Trophoblast cell (in vitro differentiated cells and primary cell): ENCODE measurements around the gene SH3BP4.

Experiments
- DNase-seq, 2 donors: peaks; one replicate each; pipeline ENCODE4 v3.0.0-alpha.2; 2016
- H2AFZ ChIP-seq: 2 replicates; pipeline ENCODE4 v1.6.1; 2013; ENCODE audit warnings: low read length, moderate library complexity, mild to moderate bottlenecking; ENCODE audit not compliant: insufficient read depth, poor library complexity
- H2AK5ac ChIP-seq: 2 replicates; pipeline ENCODE4 v1.6.1; 2013; ENCODE audit warnings: mild to moderate bottlenecking, low read length
- H2BK120ac ChIP-seq: 2 replicates; pipeline ENCODE4 v1.6.1; 2013; ENCODE audit warnings: low read length, mild to moderate bottlenecking, moderate library complexity; ENCODE audit not compliant: insufficient read depth, poor library complexity
- H2BK12ac ChIP-seq: 2 replicates; pipeline ENCODE4 v1.6.1; 2013; ENCODE audit warnings: mild to moderate bottlenecking, low read length, moderate library complexity
- H2BK5ac ChIP-seq: 2 replicates; pipeline ENCODE4 v1.6.1; 2013; ENCODE audit warnings: low read length, low read depth, moderate library complexity, mild to moderate bottlenecking; ENCODE audit not compliant: poor library complexity
- H3K14ac ChIP-seq: 2 replicates; pipeline ENCODE4 v1.6.1; 2013; ENCODE audit warnings: mild to moderate bottlenecking, low read length
- H3K18ac ChIP-seq: 2 replicates; pipeline ENCODE4 v1.6.1; 2013; ENCODE audit warnings: mild to moderate bottlenecking, low read length
- H3K23ac ChIP-seq: 2 replicates; pipeline ENCODE4 v1.6.1; 2013; ENCODE audit warnings: low read length
- H3K27ac ChIP-seq: 2 replicates; pipeline ENCODE4 v1.5.1; 2013; ENCODE audit warnings: low read depth, mild to moderate bottlenecking, inconsistent platforms, low read length, moderate library complexity
- H3K27me3 ChIP-seq: 2 replicates; pipeline ENCODE4 v1.6.1; 2013; ENCODE audit warnings: inconsistent platforms, mild to moderate bottlenecking, low read length, moderate library complexity; ENCODE audit not compliant: insufficient read depth
- H3K36me3 ChIP-seq, 2 experiments: 1 replicate in 1 of 2; 2 replicates in 1 of 2; pipeline ENCODE4 v1.6.1; 2013; ENCODE audit warnings: low read length in 2 of 2, mild to moderate bottlenecking in 2 of 2, moderate library complexity in 1 of 2; ENCODE audit not compliant: insufficient read depth in 2 of 2, control insufficient read depth in 1 of 2
- H3K4ac ChIP-seq: 2 replicates; pipeline ENCODE4 v1.6.1; 2013; ENCODE audit warnings: low read depth, mild to moderate bottlenecking, low read length, moderate library complexity
- H3K4me1 ChIP-seq, 2 experiments: 1 replicate in 1 of 2; 2 replicates in 1 of 2; pipeline ENCODE4 v1.6.1; 2013; ENCODE audit warnings: low read length in 2 of 2, mild to moderate bottlenecking in 2 of 2, moderate library complexity in 1 of 2; ENCODE audit not compliant: insufficient read depth in 2 of 2, control insufficient read depth in 1 of 2
- H3K4me2 ChIP-seq: 2 replicates; pipeline ENCODE4 v1.6.1; 2013; ENCODE audit warnings: inconsistent platforms, mild to moderate bottlenecking, low read length, moderate library complexity
- H3K4me3 ChIP-seq: 2 replicates; pipeline ENCODE4 v1.5.1; 2013; ENCODE audit warnings: mild to moderate bottlenecking, low read depth, low read length, inconsistent platforms
- H3K79me1 ChIP-seq: one replicate; pipeline ENCODE4 v1.6.1; 2013; ENCODE audit warnings: low read length
- H3K79me2 ChIP-seq: 2 replicates; pipeline ENCODE4 v1.6.1; 2013; ENCODE audit warnings: low read length, mild to moderate bottlenecking; ENCODE audit not compliant: control insufficient read depth, insufficient read depth, poor library complexity
- H3K9ac ChIP-seq: 2 replicates; pipeline ENCODE4 v1.6.1; 2013; ENCODE audit warnings: mild to moderate bottlenecking, low read length
- H3K9me3 ChIP-seq: 2 replicates; pipeline ENCODE4 v1.6.1; 2013; ENCODE audit warnings: low read depth, mild to moderate bottlenecking, control low read depth, inconsistent platforms, low read length; ENCODE audit not compliant: insufficient read depth
- H4K12ac ChIP-seq: 2 replicates; pipeline ENCODE4 v1.6.1; 2013; ENCODE audit warnings: low read depth, mild to moderate bottlenecking, low read length, moderate library complexity
- H4K8ac ChIP-seq: 2 replicates; pipeline ENCODE4 v1.6.1; 2013; ENCODE audit warnings: low read depth, mild to moderate bottlenecking, low read length, moderate library complexity
- H4K91ac ChIP-seq: one replicate; pipeline ENCODE4 v1.6.1; 2013; ENCODE audit warnings: low read depth, mild to moderate bottlenecking, low read length, moderate library complexity
- WGBS: extraction: QIAGEN DNeasy Blood & Tissue Kit; methylation state at CpG from one replicate; pipeline ENCODE4 v1.1.7; 2013; ENCODE audit warnings: missing lambda C conversion rate; ENCODE audit not compliant: insufficient read length, insufficient coverage; ENCODE audit errors: extremely low coverage; 5-methylcytosine and 5-hydroxymethylcytosine counted together

The SH3BP4 gene

GRCh38 chr2:234996069-234996940 lies 44.5 kb downstream of the SH3BP4 start:
- Histone ChIP-seq H3K18ac (peak overlapping the region; percentile 36), H4K91ac (peak overlapping the region; percentile 79), H2BK120ac (peak overlapping the region; percentile 87), H3K27ac (peak overlapping the region; percentile 73), H4K12ac (no peak overlapping the region), H2BK5ac (peak overlapping the region; percentile 62), H3K79me1 (peaks cover 31% of the 10 kb centered on the region), H2BK12ac (peak overlapping the region; percentile 90), H3K9me3 (peaks cover 6% of the 10 kb centered on the region), H3K4me3 (no peak overlapping the region), H3K4me1 (peaks cover 56 to 70% of the 10 kb centered on the region in 2 experiments), H3K79me2 (peaks cover 21% of the 10 kb centered on the region), H3K36me3 (peaks cover 8 to 18% of the 10 kb centered on the region in 2 experiments), H2AFZ (no peak overlapping the region), H3K9ac (no peak overlapping the region), H3K4me2 (peak overlapping the region; percentile 11), H3K14ac (peak overlapping the region; percentile 55), H3K23ac (no peak overlapping the region), H3K27me3 (no peaks in the 10 kb centered on the region), H3K4ac (no peak overlapping the region), H4K8ac (peak overlapping the region; percentile 59), H2AK5ac (peak overlapping the region; percentile 49)
- DNase-seq, result no peak
- no CpG with 5 or more reads among the region's 18 CpGs for WGBS

GRCh38 chr2:234996941-234997270 lies 45.1 kb downstream of the SH3BP4 start:
- Histone ChIP-seq H2BK5ac (peak overlapping the region; percentile 50), H2AK5ac (peak overlapping the region; percentile 49), H2BK12ac (peak overlapping the region; percentile 39), H3K79me1 (peaks cover 31% of the 10 kb centered on the region), H3K27me3 (no peaks in the 10 kb centered on the region), H4K91ac (peak overlapping the region; percentile 79), H2AFZ (no peak overlapping the region), H3K23ac (no peak overlapping the region), H3K27ac (peak overlapping the region; percentile 73), H3K4me1 (peaks cover 56 to 68% of the 10 kb centered on the region in 2 experiments), H4K12ac (no peak overlapping the region), H2BK120ac (peak overlapping the region; percentile 79), H3K9me3 (peaks cover 6% of the 10 kb centered on the region), H3K14ac (peak overlapping the region; percentile 55), H3K79me2 (peaks cover 21% of the 10 kb centered on the region), H3K9ac (no peak overlapping the region), H3K4ac (peak overlapping the region; percentile 47), H3K4me3 (no peak overlapping the region), H3K18ac (peak overlapping the region; percentile 36), H4K8ac (peak overlapping the region; percentile 58), H3K4me2 (no peak overlapping the region), H3K36me3 (peaks cover 5 to 14% of the 10 kb centered on the region in 2 experiments)
- no peak for DNase-seq
- WGBS, result no CpG with 5 or more reads among the region's 13 CpGs

GRCh38 chr2:234997389-234997788 lies 45.6 kb downstream of the SH3BP4 start:
- H3K9me3 ChIP-seq, result peaks cover 5% of the 10 kb centered on the region
- H3K79me2 ChIP-seq, result peaks cover 18% of the 10 kb centered on the region
- peaks cover 5 to 14% of the 10 kb centered on the region in 2 experiments for H3K36me3 ChIP-seq
- H2BK12ac ChIP-seq, result peak overlapping the region; percentile 9
- H2AFZ ChIP-seq, result no peak overlapping the region
- no peak overlapping the region for H4K8ac ChIP-seq
- H3K4me1 ChIP-seq, result peaks cover 54 to 64% of the 10 kb centered on the region in 2 experiments
- H2AK5ac ChIP-seq, result peak overlapping the region; percentile 18
- H3K4me2 ChIP-seq, result no peak overlapping the region
- H3K27ac ChIP-seq, result peak overlapping the region; percentile 4
- H3K4ac ChIP-seq, result peak overlapping the region; percentile 60
- DNase-seq, result no peak
- no peak overlapping the region for H3K4me3 ChIP-seq
- peaks cover 31% of the 10 kb centered on the region for H3K79me1 ChIP-seq
- H3K14ac ChIP-seq, result no peak overlapping the region
- H4K12ac ChIP-seq, result no peak overlapping the region
- H2BK5ac ChIP-seq, result no peak overlapping the region
- peak overlapping the region; percentile 25 for H3K18ac ChIP-seq
- no peak overlapping the region for H3K23ac ChIP-seq
- peak overlapping the region; percentile 3 for H2BK120ac ChIP-seq
- WGBS, result no CpG with 5 or more reads among the region's 8 CpGs
- H4K91ac ChIP-seq, result peak overlapping the region; percentile 79
- H3K27me3 ChIP-seq, result no peaks in the 10 kb centered on the region
- H3K9ac ChIP-seq, result no peak overlapping the region

GRCh38 chr2:234998404-234999211 lies 46.8 kb downstream of the SH3BP4 start:
- Histone ChIP-seq H3K4me3 (no peak overlapping the region), H3K23ac (no peak overlapping the region), H2AK5ac (no peak overlapping the region), H3K18ac (no peak overlapping the region), H2BK12ac (no peak overlapping the region), H3K14ac (no peak overlapping the region), H4K91ac (no peak overlapping the region), H3K27ac (no peak overlapping the region), H3K9ac (no peak overlapping the region), H2BK5ac (no peak overlapping the region), H3K9me3 (peaks cover 2% of the 10 kb centered on the region), H3K79me2 (peaks cover 11% of the 10 kb centered on the region), H3K36me3 (peaks cover 5 to 9% of the 10 kb centered on the region in 2 experiments), H4K8ac (no peak overlapping the region), H3K4me2 (no peak overlapping the region), H4K12ac (no peak overlapping the region), H3K27me3 (no peaks in the 10 kb centered on the region), H2BK120ac (no peak overlapping the region), H3K79me1 (peaks cover 28% of the 10 kb centered on the region), H2AFZ (no peak overlapping the region), H3K4ac (no peak overlapping the region), H3K4me1 (peaks cover 51 to 59% of the 10 kb centered on the region in 2 experiments)
- WGBS, result no CpG with 5 or more reads among the region's 29 CpGs
- peak; percentile 94 for DNase-seq
